SK-N-SH (cell line): Measurements from ENCODE around the gene RASL12.

Experiments
- EP300 ChIP-seq, 2 experiments: IDR thresholded peaks; 2 replicates each; pipeline versions ENCODE4 v1.4.0 to v1.6.1; 2012; ENCODE audit warnings: borderline replicate concordance in 1 of 2, low read depth in 1 of 2, low read length in 1 of 2
- EZH2phosphoT487 ChIP-seq: fragments of 200-600 bp; sonication (generic); IDR thresholded peaks from 2 replicates; pipeline ENCODE4 v1.6.1; 2017; ENCODE audit warnings: low read depth, mixed run types, mild to moderate bottlenecking, antibody characterized with exemption, moderate library complexity, borderline replicate concordance
- NRF1 ChIP-seq: IDR thresholded peaks from 2 replicates; pipeline ENCODE4 v1.6.1; 2012; ENCODE audit warnings: low read depth, mild to moderate bottlenecking, low read length
- TF ChIP-seq, protein P1 (sequence below): fragments of 200-600 bp; sonication (generic); IDR thresholded peaks from 2 replicates; pipeline ENCODE4 v1.6.1; 2017; ENCODE audit warnings: antibody characterized with exemption, mild to moderate bottlenecking, moderate library complexity
- TF ChIP-seq, protein P2 (sequence below): IDR thresholded peaks from 2 replicates; pipeline ENCODE4 v1.4.0; 2012; ENCODE audit warnings: low read depth, borderline replicate concordance
- TF ChIP-seq, protein P3 (sequence below): fragments of 150-350 bp; IDR thresholded peaks from 2 replicates; pipeline ENCODE4 v1.6.1; 2017; ENCODE audit warnings: antibody characterized with exemption, low read length, low read depth, borderline replicate concordance
- TF ChIP-seq, protein P4 (sequence below): IDR thresholded peaks from 2 replicates; pipeline ENCODE4 v1.4.0; 2012; ENCODE audit warnings: low read depth
- TF ChIP-seq, protein P5 (sequence below): IDR thresholded peaks from 2 replicates; pipeline ENCODE4 v1.6.1; 2012; ENCODE audit warnings: mild to moderate bottlenecking, low read depth, low read length, moderate library complexity

DNA sequence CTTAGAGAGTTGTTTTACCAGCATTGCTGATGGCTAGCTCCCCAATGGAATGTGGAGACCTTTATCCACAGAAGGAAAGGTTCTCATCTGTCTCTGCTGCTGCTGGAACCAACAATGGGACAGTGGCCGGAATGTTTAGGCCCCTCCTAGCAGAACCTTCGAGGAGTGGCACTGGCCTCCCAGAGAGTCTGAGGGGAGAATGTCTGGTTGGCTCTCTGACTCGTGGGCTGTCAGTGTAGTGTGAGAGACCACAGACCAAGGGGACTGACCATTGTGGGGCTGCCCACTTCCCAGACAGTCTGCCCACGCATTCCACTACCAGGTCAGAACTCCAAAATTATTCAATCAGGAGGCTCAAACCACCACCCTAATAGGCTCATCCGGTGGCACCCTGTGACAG is 5.1 kb downstream of the RASL12 start:
- TF ChIP-seq, protein P1, sequence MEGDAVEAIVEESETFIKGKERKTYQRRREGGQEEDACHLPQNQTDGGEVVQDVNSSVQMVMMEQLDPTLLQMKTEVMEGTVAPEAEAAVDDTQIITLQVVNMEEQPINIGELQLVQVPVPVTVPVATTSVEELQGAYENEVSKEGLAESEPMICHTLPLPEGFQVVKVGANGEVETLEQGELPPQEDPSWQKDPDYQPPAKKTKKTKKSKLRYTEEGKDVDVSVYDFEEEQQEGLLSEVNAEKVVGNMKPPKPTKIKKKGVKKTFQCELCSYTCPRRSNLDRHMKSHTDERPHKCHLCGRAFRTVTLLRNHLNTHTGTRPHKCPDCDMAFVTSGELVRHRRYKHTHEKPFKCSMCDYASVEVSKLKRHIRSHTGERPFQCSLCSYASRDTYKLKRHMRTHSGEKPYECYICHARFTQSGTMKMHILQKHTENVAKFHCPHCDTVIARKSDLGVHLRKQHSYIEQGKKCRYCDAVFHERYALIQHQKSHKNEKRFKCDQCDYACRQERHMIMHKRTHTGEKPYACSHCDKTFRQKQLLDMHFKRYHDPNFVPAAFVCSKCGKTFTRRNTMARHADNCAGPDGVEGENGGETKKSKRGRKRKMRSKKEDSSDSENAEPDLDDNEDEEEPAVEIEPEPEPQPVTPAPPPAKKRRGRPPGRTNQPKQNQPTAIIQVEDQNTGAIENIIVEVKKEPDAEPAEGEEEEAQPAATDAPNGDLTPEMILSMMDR = no peak
- TF ChIP-seq, protein P2, sequence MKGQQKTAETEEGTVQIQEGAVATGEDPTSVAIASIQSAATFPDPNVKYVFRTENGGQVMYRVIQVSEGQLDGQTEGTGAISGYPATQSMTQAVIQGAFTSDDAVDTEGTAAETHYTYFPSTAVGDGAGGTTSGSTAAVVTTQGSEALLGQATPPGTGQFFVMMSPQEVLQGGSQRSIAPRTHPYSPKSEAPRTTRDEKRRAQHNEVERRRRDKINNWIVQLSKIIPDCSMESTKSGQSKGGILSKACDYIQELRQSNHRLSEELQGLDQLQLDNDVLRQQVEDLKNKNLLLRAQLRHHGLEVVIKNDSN = no peak
- TF ChIP-seq, protein P3, sequence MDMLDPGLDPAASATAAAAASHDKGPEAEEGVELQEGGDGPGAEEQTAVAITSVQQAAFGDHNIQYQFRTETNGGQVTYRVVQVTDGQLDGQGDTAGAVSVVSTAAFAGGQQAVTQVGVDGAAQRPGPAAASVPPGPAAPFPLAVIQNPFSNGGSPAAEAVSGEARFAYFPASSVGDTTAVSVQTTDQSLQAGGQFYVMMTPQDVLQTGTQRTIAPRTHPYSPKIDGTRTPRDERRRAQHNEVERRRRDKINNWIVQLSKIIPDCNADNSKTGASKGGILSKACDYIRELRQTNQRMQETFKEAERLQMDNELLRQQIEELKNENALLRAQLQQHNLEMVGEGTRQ = no peak
- TF ChIP-seq, protein P4, sequence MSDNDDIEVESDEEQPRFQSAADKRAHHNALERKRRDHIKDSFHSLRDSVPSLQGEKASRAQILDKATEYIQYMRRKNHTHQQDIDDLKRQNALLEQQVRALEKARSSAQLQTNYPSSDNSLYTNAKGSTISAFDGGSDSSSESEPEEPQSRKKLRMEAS = no peak
- TF ChIP-seq, protein P5, sequence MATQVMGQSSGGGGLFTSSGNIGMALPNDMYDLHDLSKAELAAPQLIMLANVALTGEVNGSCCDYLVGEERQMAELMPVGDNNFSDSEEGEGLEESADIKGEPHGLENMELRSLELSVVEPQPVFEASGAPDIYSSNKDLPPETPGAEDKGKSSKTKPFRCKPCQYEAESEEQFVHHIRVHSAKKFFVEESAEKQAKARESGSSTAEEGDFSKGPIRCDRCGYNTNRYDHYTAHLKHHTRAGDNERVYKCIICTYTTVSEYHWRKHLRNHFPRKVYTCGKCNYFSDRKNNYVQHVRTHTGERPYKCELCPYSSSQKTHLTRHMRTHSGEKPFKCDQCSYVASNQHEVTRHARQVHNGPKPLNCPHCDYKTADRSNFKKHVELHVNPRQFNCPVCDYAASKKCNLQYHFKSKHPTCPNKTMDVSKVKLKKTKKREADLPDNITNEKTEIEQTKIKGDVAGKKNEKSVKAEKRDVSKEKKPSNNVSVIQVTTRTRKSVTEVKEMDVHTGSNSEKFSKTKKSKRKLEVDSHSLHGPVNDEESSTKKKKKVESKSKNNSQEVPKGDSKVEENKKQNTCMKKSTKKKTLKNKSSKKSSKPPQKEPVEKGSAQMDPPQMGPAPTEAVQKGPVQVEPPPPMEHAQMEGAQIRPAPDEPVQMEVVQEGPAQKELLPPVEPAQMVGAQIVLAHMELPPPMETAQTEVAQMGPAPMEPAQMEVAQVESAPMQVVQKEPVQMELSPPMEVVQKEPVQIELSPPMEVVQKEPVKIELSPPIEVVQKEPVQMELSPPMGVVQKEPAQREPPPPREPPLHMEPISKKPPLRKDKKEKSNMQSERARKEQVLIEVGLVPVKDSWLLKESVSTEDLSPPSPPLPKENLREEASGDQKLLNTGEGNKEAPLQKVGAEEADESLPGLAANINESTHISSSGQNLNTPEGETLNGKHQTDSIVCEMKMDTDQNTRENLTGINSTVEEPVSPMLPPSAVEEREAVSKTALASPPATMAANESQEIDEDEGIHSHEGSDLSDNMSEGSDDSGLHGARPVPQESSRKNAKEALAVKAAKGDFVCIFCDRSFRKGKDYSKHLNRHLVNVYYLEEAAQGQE = no peak
- TF ChIP-seq EZH2phosphoT487 = no peak
- no peak for TF ChIP-seq EP300 (IDR thresholded peaks at IDR 0.05; ENCODE audit: borderline replicate concordance in 1 of 2, low read depth in 1 of 2, low read length in 1 of 2)
- TF ChIP-seq NRF1 = no peak
